ENCODE results near the gene SF1.

SF1 gene

GRCh38 chr11:64764040-64764611, 14.2 kb downstream of the SF1 start:
- TF ChIP-seq, protein P1, sequence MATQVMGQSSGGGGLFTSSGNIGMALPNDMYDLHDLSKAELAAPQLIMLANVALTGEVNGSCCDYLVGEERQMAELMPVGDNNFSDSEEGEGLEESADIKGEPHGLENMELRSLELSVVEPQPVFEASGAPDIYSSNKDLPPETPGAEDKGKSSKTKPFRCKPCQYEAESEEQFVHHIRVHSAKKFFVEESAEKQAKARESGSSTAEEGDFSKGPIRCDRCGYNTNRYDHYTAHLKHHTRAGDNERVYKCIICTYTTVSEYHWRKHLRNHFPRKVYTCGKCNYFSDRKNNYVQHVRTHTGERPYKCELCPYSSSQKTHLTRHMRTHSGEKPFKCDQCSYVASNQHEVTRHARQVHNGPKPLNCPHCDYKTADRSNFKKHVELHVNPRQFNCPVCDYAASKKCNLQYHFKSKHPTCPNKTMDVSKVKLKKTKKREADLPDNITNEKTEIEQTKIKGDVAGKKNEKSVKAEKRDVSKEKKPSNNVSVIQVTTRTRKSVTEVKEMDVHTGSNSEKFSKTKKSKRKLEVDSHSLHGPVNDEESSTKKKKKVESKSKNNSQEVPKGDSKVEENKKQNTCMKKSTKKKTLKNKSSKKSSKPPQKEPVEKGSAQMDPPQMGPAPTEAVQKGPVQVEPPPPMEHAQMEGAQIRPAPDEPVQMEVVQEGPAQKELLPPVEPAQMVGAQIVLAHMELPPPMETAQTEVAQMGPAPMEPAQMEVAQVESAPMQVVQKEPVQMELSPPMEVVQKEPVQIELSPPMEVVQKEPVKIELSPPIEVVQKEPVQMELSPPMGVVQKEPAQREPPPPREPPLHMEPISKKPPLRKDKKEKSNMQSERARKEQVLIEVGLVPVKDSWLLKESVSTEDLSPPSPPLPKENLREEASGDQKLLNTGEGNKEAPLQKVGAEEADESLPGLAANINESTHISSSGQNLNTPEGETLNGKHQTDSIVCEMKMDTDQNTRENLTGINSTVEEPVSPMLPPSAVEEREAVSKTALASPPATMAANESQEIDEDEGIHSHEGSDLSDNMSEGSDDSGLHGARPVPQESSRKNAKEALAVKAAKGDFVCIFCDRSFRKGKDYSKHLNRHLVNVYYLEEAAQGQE (IDR thresholded peaks at IDR 0.05; ENCODE audit: insufficient replicate concordance, low read depth): no peak
- TF ChIP-seq POLR2AphosphoS5 (IDR thresholded peaks at IDR 0.05; ENCODE audit: low read depth): no peak
- TF ChIP-seq SPI1 (IDR thresholded peaks at IDR 0.05; ENCODE audit: borderline replicate concordance, low read depth): no peak
- no peak for TF ChIP-seq CTCF (IDR thresholded peaks at IDR 0.05; ENCODE audit: insufficient read depth, low read length)
- TF ChIP-seq GABPA (IDR thresholded peaks at IDR 0.05; ENCODE audit: low read depth): no peak
- Histone ChIP-seq H3K4me3 (replicated peaks; ENCODE audit: insufficient read depth, low read length) (no peak overlapping the region), H3K27me3 (ENCODE audit: insufficient read depth, poor library complexity, severe bottlenecking) (no peaks in the 10 kb centered on the region), H3K27ac (replicated peaks) (peak overlapping the region; percentile 38)
- DNase-seq (ENCODE audit: low read depth in 1 of 2, low spot score in 1 of 2): peak in 1 of 2 experiments; percentile 58

- TF ChIP-seq POLR2AphosphoS5 (IDR thresholded peaks at IDR 0.05; ENCODE audit: low read depth) (no peak), GABPA (IDR thresholded peaks at IDR 0.05; ENCODE audit: low read depth) (no peak), CTCF (IDR thresholded peaks at IDR 0.05; ENCODE audit: insufficient read depth, low read length) (no peak), SPI1 (IDR thresholded peaks at IDR 0.05; ENCODE audit: borderline replicate concordance, low read depth) (no peak)
- TF ChIP-seq, protein P1 (IDR thresholded peaks at IDR 0.05; ENCODE audit: insufficient replicate concordance, low read depth): no peak
- no peaks in the 10 kb centered on the region for H3K27me3 ChIP-seq (ENCODE audit: insufficient read depth, poor library complexity, severe bottlenecking)
- peak overlapping the region; percentile 38 for H3K27ac ChIP-seq (replicated peaks)
- DNase-seq (ENCODE audit: low read depth in 1 of 2, low spot score in 1 of 2): no peak
- no peak overlapping the region for H3K4me3 ChIP-seq (replicated peaks; ENCODE audit: insufficient read depth, low read length)
Measured at GRCh38 chr11:64763526-64764039, 14.8 kb downstream of the SF1 start.

DNA sequence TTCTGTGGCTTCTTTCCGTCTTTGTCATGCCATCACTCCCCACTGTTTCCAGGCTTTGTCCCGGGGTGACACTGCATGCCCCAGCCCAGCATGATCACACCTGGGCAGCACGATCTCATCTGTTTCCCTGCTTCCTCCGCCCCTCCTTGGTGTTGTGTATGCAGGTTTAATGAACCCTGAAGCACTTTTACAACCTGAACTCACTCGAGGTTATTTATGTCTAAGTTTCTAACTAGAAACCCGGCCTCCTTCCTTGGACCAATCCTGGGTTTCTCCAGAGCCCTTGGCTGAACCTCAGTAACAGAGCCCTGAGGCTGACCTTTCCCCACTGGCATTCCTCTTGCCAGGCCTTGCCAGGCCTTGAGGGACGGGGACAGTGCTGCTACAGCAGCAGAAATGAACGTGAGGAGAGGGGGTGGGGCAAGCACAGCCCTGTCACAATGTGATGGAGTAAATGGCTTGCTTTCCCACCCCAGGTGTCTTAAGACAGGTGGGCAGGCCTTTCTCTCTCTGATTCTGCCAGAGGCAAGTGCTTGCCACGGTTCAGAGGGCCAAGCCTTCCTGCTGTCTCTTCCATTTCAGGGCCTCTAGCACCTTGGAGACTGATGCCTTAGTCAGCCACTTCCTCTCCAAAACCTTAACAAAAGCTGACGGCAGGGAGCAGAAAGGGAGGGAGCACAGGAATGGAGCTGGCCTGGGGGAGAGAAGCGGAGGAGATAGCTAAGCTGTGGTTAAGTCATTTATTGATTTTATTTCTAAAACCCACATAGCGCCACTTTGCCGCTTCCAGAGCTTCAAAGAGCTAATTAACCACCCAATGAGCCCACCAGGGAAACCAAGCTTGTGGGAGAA, 15.4 kb downstream of the SF1 start:
- TF ChIP-seq CTCF (IDR thresholded peaks at IDR 0.05; ENCODE audit: insufficient read depth, low read length) (no peak), POLR2AphosphoS5 (IDR thresholded peaks at IDR 0.05; ENCODE audit: low read depth) (peak; percentile 62; the same call in 1 of the 2 replicates), SPI1 (IDR thresholded peaks at IDR 0.05; ENCODE audit: borderline replicate concordance, low read depth) (peak; percentile 68), GABPA (IDR thresholded peaks at IDR 0.05; ENCODE audit: low read depth) (no peak)
- TF ChIP-seq, protein P1 (IDR thresholded peaks at IDR 0.05; ENCODE audit: insufficient replicate concordance, low read depth): no peak
- Histone ChIP-seq H3K27ac (replicated peaks) (peak overlapping the region; percentile 38), H3K27me3 (ENCODE audit: insufficient read depth, poor library complexity, severe bottlenecking) (no peaks in the 10 kb centered on the region), H3K4me3 (replicated peaks; ENCODE audit: insufficient read depth, low read length) (no peak overlapping the region)
- DNase-seq (ENCODE audit: low read depth in 1 of 2, low spot score in 1 of 2): peak in 1 of 2 experiments; percentile 39

All from HL-60 (cell line).